ENCODE measurements around the gene GABRG2. TPM values are rescaled to one million over a fixed set of nuclear protein-coding genes. Genes with fewer than 3 reads are reported as not detected.

GABRG2 gene
- total and polyA plus RNA-seq, 2 experiments from 2014 or later, result 3.5 to 5.3 TPM

Other genes starting within 250 kb of the GABRG2 start
- 0.16 and 0.52 TPM in 2 replicates for gene GABRA1, start 219.7 kb upstream of the GABRG2 start, total RNA-seq (2014; rRNA removed; shearing (Covaris generic))
- gene GABRA1, start 219.7 kb upstream of the GABRG2 start, polyA plus RNA-seq (2016; fragmentation: Nextera tagmentation; extraction: Ambion mirVana), result 0.42 and 0.52 TPM in 2 replicates

Measured in GM23338 (cell line).